Glutamatergic neuron (in vitro differentiated cells): ENCODE data around the gene IZUMO2. TPM values are rescaled to one million over a fixed set of nuclear protein-coding genes. Genes with fewer than 3 reads are reported as not detected.

Source experiments
- DNase-seq: peaks from one replicate; pipeline ENCODE4 v3.0.0; 2022
- H3K27ac Mint-ChIP-seq: one replicate; pipeline ENCODE4 v1.8.0; 2020; ENCODE audit warnings: mild to moderate bottlenecking, mixed read lengths, inconsistent platforms; ENCODE audit not compliant: unreplicated experiment
- H3K27me3 Mint-ChIP-seq: one replicate; pipeline ENCODE4 v1.8.0; 2020; ENCODE audit warnings: mild to moderate bottlenecking, moderate library complexity, mixed read lengths, inconsistent platforms; ENCODE audit not compliant: unreplicated experiment
- H3K36me3 Mint-ChIP-seq: one replicate; pipeline ENCODE4 v1.8.0; 2020; ENCODE audit warnings: mild to moderate bottlenecking, mixed read lengths, inconsistent platforms; ENCODE audit not compliant: unreplicated experiment
- H3K4me1 Mint-ChIP-seq: one replicate; pipeline ENCODE4 v1.8.0; 2020; ENCODE audit warnings: mild to moderate bottlenecking, low read depth, mixed read lengths, inconsistent platforms; ENCODE audit not compliant: unreplicated experiment
- H3K4me3 Mint-ChIP-seq: one replicate; pipeline ENCODE4 v1.8.0; 2020; ENCODE audit warnings: mild to moderate bottlenecking, mixed read lengths, inconsistent platforms; ENCODE audit not compliant: unreplicated experiment
- H3K9me3 Mint-ChIP-seq: one replicate; pipeline ENCODE4 v1.8.0; 2020; ENCODE audit warnings: mild to moderate bottlenecking, moderate library complexity, mixed read lengths, inconsistent platforms; ENCODE audit not compliant: unreplicated experiment
- total RNA-seq: library from RNA; stranded (reverse); fragmentation: NEBNext Ultra II Directional; extraction: Animal tissue kit (Norgen Biotek cat#: 25700); gene quantifications from one replicate; pipeline ENCODE4 v1.2.1, GENCODE V29; 2021; ENCODE audit not compliant: unreplicated experiment
- TF ChIP-seq, protein P1 (sequence below): fragments of 200-600 bp; sonication (generic); IDR thresholded peaks from one replicate; pipeline ENCODE4 v1.5.0; 2021; ENCODE audit not compliant: partially characterized antibody, unreplicated experiment

IZUMO2 gene
- total RNA-seq, 1 donor from 2014 or later, result not detected

GRCh38 chr19:50178859-50179537 lies 15.9 kb upstream of the IZUMO2 start:
- Mint-ChIP-seq H3K27ac (no peak overlapping the region), H3K9me3 (no peaks in the 10 kb centered on the region)

GRCh38 chr19:50178320-50178719 lies 15.2 kb upstream of the IZUMO2 start:
- no peak overlapping the region for H3K4me3 Mint-ChIP-seq
- no peak overlapping the region for H3K27ac Mint-ChIP-seq
- no peaks in the 10 kb centered on the region for H3K9me3 Mint-ChIP-seq
- no peaks in the 10 kb centered on the region for H3K36me3 Mint-ChIP-seq
- TF ChIP-seq, protein P1, sequence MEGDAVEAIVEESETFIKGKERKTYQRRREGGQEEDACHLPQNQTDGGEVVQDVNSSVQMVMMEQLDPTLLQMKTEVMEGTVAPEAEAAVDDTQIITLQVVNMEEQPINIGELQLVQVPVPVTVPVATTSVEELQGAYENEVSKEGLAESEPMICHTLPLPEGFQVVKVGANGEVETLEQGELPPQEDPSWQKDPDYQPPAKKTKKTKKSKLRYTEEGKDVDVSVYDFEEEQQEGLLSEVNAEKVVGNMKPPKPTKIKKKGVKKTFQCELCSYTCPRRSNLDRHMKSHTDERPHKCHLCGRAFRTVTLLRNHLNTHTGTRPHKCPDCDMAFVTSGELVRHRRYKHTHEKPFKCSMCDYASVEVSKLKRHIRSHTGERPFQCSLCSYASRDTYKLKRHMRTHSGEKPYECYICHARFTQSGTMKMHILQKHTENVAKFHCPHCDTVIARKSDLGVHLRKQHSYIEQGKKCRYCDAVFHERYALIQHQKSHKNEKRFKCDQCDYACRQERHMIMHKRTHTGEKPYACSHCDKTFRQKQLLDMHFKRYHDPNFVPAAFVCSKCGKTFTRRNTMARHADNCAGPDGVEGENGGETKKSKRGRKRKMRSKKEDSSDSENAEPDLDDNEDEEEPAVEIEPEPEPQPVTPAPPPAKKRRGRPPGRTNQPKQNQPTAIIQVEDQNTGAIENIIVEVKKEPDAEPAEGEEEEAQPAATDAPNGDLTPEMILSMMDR, result no peak
- H3K4me1 Mint-ChIP-seq, result no peaks in the 10 kb centered on the region
- no peaks in the 10 kb centered on the region for H3K27me3 Mint-ChIP-seq
- no peak for DNase-seq

More at GRCh38 chr19:50178859-50179537, 15.9 kb upstream of the IZUMO2 start:
- Mint-ChIP-seq H3K4me1 (no peaks in the 10 kb centered on the region), H3K36me3 (no peaks in the 10 kb centered on the region), H3K27me3 (no peaks in the 10 kb centered on the region), H3K4me3 (no peak overlapping the region)
- TF ChIP-seq, protein P1, result no peak
- DNase-seq, result no peak

- TF ChIP-seq, protein P1, result no peak
- no peak overlapping the region for H3K27ac Mint-ChIP-seq
- no peak for DNase-seq
- H3K9me3 Mint-ChIP-seq, result no peaks in the 10 kb centered on the region
- no peaks in the 10 kb centered on the region for H3K4me1 Mint-ChIP-seq
- H3K27me3 Mint-ChIP-seq, result peaks cover 1% of the 10 kb centered on the region
- H3K4me3 Mint-ChIP-seq, result no peak overlapping the region
- H3K36me3 Mint-ChIP-seq, result no peaks in the 10 kb centered on the region
These were observed 13.7 kb upstream of the IZUMO2 start for GRCh38 chr19:50176775-50177174.

DNA sequence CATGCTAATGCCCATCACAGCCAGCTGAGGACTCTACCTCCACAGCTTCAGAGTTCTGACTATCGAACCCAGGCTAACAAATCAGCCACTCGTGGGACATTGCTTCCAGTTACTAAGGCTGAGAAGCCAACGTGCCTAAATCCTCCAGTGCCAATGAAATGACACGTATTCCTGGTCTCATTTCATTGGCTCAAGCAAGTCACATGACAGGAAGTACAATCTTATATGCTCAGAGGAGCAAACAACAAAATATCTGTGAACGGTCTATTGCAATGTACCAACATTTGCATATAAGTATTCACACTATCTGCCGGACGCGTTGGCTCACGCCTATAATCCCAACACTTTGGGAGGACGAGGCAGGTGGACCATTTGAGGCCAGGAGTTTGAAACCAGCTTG lies 12.8 kb upstream of the IZUMO2 start:
- Mint-ChIP-seq H3K36me3 (no peaks in the 10 kb centered on the region), H3K27ac (no peak overlapping the region), H3K4me1 (no peaks in the 10 kb centered on the region), H3K27me3 (peaks cover 1% of the 10 kb centered on the region), H3K9me3 (peaks cover under 1% of the 10 kb centered on the region), H3K4me3 (no peak overlapping the region)
- TF ChIP-seq, protein P1, result no peak
- DNase-seq, result no peak

- Mint-ChIP-seq H3K9me3 (peaks cover 1% of the 10 kb centered on the region), H3K4me1 (no peaks in the 10 kb centered on the region), H3K4me3 (no peak overlapping the region), H3K27ac (no peak overlapping the region), H3K27me3 (peaks cover 4% of the 10 kb centered on the region), H3K36me3 (no peaks in the 10 kb centered on the region)
- TF ChIP-seq, protein P1, result no peak
- no peak for DNase-seq
These were observed 11.2 kb upstream of the IZUMO2 start for GRCh38 chr19:50174100-50174793.
